WTC11 (cell line): ENCODE measurements around the gene ZPR1. TPM values are rescaled to one million over a fixed set of nuclear protein-coding genes. Genes with fewer than 3 reads are reported as not detected.

Source experiments
- AFF4 ChIP-seq: sonication (generic); formaldehyde crosslinking; IDR thresholded peaks from 2 replicates; pipeline ENCODE4 v1.8.1; 2023; ENCODE audit warnings: mild to moderate bottlenecking, missing genetic modification reagents, borderline replicate concordance
- CBFB ChIP-seq: sonication (generic); formaldehyde crosslinking; IDR thresholded peaks from 2 replicates; pipeline ENCODE4 v1.8.1; 2022; ENCODE audit warnings: mild to moderate bottlenecking, low read depth, missing genetic modification reagents
- FOXK1 ChIP-seq: sonication (generic); formaldehyde crosslinking; IDR thresholded peaks from 2 replicates; pipeline ENCODE4 v1.8.0; 2022; ENCODE audit warnings: mild to moderate bottlenecking, moderate library complexity, missing genetic modification reagents
- FOXP4 ChIP-seq: sonication (generic); formaldehyde crosslinking; IDR thresholded peaks from 2 replicates; pipeline ENCODE4 v1.8.0; 2022; ENCODE audit warnings: mild to moderate bottlenecking, missing genetic modification reagents
- GTF2I ChIP-seq: fragments of 250-450 bp; sonication (Bioruptor Pico); conservative IDR thresholded peaks from 2 replicates; pipeline ENCODE4 v1.4.0; 2021; ENCODE audit warnings: mild to moderate bottlenecking
- JUN ChIP-seq: sonication (generic); formaldehyde crosslinking; IDR thresholded peaks from 2 replicates; pipeline ENCODE4 v1.8.0; 2023; ENCODE audit warnings: mild to moderate bottlenecking, missing genetic modification reagents
- MLX ChIP-seq: sonication (generic); formaldehyde crosslinking; IDR thresholded peaks from 2 replicates; pipeline ENCODE4 v1.8.1; 2023; ENCODE audit warnings: mild to moderate bottlenecking, missing genetic modification reagents, moderate library complexity
- NFATC4 ChIP-seq: fragments of 250-450 bp; sonication (Bioruptor Pico); IDR thresholded peaks from 2 replicates; pipeline ENCODE4 v1.9.0; 2021; ENCODE audit warnings: mild to moderate bottlenecking
- NFYB ChIP-seq: sonication (generic); formaldehyde crosslinking; conservative IDR thresholded peaks from 2 replicates; pipeline ENCODE4 v1.8.0; 2022; ENCODE audit warnings: low read depth, missing genetic modification reagents
- NR1H2 ChIP-seq: sonication (generic); formaldehyde crosslinking; IDR thresholded peaks from 2 replicates; pipeline ENCODE4 v1.9.0; 2021; ENCODE audit warnings: mild to moderate bottlenecking, moderate library complexity, missing genetic modification reagents
- NR3C1 ChIP-seq: sonication (generic); formaldehyde crosslinking; conservative IDR thresholded peaks from 2 replicates; pipeline ENCODE4 v1.8.1; 2023; ENCODE audit warnings: low read depth, mild to moderate bottlenecking, missing genetic modification reagents
- OVOL2 ChIP-seq: fragments of 250-450 bp; sonication (Bioruptor Pico); IDR thresholded peaks from 2 replicates; pipeline ENCODE4 v1.9.0; 2021; ENCODE audit warnings: mild to moderate bottlenecking, borderline replicate concordance
- RELA ChIP-seq: sonication (generic); formaldehyde crosslinking; IDR thresholded peaks from 2 replicates; pipeline ENCODE4 v1.8.1; 2022; ENCODE audit warnings: missing genetic modification reagents, mild to moderate bottlenecking, borderline replicate concordance
- ZBTB21 ChIP-seq: sonication (generic); formaldehyde crosslinking; IDR thresholded peaks from 2 replicates; pipeline ENCODE4 v1.8.1; 2023; ENCODE audit warnings: mild to moderate bottlenecking, missing genetic modification reagents, borderline replicate concordance
- ZNF317 ChIP-seq: sonication (generic); formaldehyde crosslinking; IDR thresholded peaks from 2 replicates; pipeline ENCODE4 v1.8.1; 2023; ENCODE audit warnings: low read depth, mild to moderate bottlenecking, moderate library complexity, missing genetic modification reagents, borderline replicate concordance
- ZNF532 ChIP-seq: fragments of 250-450 bp; sonication (Bioruptor Pico); IDR thresholded peaks from 2 replicates; pipeline ENCODE4 v1.9.0; 2021; ENCODE audit warnings: mild to moderate bottlenecking, borderline replicate concordance
- ZNF671 ChIP-seq: fragments of 250-450 bp; sonication (Bioruptor Pico); IDR thresholded peaks from 2 replicates; pipeline ENCODE4 v1.8.0; 2021; ENCODE audit warnings: mild to moderate bottlenecking
- total RNA-seq: library from RNA; stranded (reverse); gene quantifications from 3 replicates; pipeline ENCODE4 v1.2.3, GENCODE V29; 2021
- TF ChIP-seq, protein P1 (sequence below): fragments of 250-450 bp; sonication (Bioruptor Pico); IDR thresholded peaks from 2 replicates; pipeline ENCODE4 v1.9.0; 2021; ENCODE audit warnings: mild to moderate bottlenecking
- TF ChIP-seq, protein P2 (sequence below): fragments of 250-450 bp; sonication (Bioruptor Pico); IDR thresholded peaks from 2 replicates; pipeline ENCODE4 v2.1.2; 2022; ENCODE audit warnings: mild to moderate bottlenecking, moderate library complexity
- TF ChIP-seq, protein P3 (sequence below): sonication (generic); formaldehyde crosslinking; IDR thresholded peaks from 2 replicates; pipeline ENCODE4 v1.8.0; 2022; ENCODE audit warnings: mild to moderate bottlenecking, missing genetic modification reagents

Gene ZPR1
- total RNA-seq, 1 experiment from 2014 or later = 59.6 TPM

GRCh38 chr11:116772443-116773202 lies 15.2 kb downstream of the ZPR1 start, which contains the start of gene BUD13 (continued):
- TF ChIP-seq, protein P1, sequence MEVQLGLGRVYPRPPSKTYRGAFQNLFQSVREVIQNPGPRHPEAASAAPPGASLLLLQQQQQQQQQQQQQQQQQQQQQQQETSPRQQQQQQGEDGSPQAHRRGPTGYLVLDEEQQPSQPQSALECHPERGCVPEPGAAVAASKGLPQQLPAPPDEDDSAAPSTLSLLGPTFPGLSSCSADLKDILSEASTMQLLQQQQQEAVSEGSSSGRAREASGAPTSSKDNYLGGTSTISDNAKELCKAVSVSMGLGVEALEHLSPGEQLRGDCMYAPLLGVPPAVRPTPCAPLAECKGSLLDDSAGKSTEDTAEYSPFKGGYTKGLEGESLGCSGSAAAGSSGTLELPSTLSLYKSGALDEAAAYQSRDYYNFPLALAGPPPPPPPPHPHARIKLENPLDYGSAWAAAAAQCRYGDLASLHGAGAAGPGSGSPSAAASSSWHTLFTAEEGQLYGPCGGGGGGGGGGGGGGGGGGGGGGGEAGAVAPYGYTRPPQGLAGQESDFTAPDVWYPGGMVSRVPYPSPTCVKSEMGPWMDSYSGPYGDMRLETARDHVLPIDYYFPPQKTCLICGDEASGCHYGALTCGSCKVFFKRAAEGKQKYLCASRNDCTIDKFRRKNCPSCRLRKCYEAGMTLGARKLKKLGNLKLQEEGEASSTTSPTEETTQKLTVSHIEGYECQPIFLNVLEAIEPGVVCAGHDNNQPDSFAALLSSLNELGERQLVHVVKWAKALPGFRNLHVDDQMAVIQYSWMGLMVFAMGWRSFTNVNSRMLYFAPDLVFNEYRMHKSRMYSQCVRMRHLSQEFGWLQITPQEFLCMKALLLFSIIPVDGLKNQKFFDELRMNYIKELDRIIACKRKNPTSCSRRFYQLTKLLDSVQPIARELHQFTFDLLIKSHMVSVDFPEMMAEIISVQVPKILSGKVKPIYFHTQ (CRISPR knock-in tag) = no peak
- TF ChIP-seq MLX (CRISPR knock-in tag) (0 out of 2 replicates have a peak, but pooled peaks have one; percentile 48), OVOL2 (CRISPR knock-in tag) (no peak), NFATC4 (CRISPR knock-in tag) (no peak), JUN (CRISPR knock-in tag) (no peak), NR1H2 (CRISPR knock-in tag) (no peak), RELA (CRISPR knock-in tag) (no peak), ZBTB21 (CRISPR knock-in tag) (no peak), ZNF317 (CRISPR knock-in tag) (no peak; the same call in 1 of the 2 replicates), GTF2I (CRISPR knock-in tag) (no peak), CBFB (peak; percentile 62; the same call in 1 of the 2 replicates), FOXK1 (peak; percentile 88), ZNF671 (no peak; the same call in 1 of the 2 replicates), ZNF532 (CRISPR knock-in tag) (no peak), FOXP4 (peak; percentile 84; the same call in 1 of the 2 replicates), NR3C1 (CRISPR knock-in tag) (no peak), AFF4 (no peak), NFYB (CRISPR knock-in tag) (no peak; the same call in 1 of the 2 replicates)
- TF ChIP-seq, protein P2, sequence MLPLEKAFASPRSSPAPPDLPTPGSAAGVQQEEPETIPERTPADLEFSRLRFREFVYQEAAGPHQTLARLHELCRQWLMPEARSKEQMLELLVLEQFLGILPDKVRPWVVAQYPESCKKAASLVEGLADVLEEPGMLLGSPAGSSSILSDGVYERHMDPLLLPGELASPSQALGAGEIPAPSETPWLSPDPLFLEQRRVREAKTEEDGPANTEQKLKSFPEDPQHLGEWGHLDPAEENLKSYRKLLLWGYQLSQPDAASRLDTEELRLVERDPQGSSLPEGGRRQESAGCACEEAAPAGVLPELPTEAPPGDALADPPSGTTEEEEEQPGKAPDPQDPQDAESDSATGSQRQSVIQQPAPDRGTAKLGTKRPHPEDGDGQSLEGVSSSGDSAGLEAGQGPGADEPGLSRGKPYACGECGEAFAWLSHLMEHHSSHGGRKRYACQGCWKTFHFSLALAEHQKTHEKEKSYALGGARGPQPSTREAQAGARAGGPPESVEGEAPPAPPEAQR = no peak
- TF ChIP-seq, protein P3, sequence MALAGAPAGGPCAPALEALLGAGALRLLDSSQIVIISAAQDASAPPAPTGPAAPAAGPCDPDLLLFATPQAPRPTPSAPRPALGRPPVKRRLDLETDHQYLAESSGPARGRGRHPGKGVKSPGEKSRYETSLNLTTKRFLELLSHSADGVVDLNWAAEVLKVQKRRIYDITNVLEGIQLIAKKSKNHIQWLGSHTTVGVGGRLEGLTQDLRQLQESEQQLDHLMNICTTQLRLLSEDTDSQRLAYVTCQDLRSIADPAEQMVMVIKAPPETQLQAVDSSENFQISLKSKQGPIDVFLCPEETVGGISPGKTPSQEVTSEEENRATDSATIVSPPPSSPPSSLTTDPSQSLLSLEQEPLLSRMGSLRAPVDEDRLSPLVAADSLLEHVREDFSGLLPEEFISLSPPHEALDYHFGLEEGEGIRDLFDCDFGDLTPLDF = no peak
